Stimulated activated CD4-positive, alpha-beta T cell treated with anti-CD3 and anti-CD28 coated beads, Interleukin-12 subunit alpha, Interleukin-12 subunit beta, amount 100 ng/mL, for 48 hours (primary cell): ENCODE results near the gene C22orf15.

Experiments used
- DNase-seq, 3 donors: peaks; one replicate each; pipeline ENCODE4 v3.0.0-alpha.2; 2020; ENCODE audit warnings: low read depth in 2 of 3, low spot score in 1 of 3

Gene C22orf15

DNA sequence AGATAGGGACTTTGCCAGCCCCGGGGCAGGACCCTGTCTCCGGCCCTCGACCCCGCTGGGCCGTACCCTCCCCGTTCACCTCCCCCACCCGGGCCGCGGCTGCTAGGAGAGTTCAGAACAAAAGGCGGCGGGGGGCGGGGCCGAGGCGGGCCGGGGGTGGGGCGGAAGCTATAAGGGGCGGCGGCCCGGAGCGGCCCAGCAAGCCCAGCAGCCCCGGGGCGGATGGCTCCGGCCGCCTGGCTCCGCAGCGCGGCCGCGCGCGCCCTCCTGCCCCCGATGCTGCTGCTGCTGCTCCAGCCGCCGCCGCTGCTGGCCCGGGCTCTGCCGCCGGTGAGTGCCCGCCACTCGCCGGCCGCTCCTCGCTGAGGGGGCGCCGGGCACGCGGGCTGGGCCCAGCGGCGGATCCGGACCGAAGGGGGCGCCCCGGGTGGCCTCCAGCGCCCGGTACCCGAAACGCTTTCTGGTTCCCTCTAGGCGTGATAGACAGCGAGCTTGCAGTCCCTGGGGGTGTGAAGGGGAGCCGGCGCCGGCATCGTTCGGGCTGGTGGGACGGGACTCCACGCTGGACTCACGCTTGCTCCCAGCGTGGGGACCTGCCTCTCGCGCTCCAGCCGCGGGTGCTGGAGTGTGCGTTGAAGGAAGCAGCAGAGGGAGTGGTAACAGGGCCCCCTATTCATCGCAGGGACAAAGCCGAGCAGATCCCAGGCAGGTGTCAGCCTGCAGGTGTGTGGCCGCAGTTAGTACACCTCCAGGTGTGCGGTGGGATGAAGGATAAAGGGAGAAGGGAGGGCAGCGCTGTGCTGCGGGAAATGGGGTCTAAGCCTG, 10.1 kb downstream of the C22orf15 start, which contains the start of gene MMP11:
Gene MMP11 (plus strand): TSS at position 201 of the 825 bp plus-strand sequence. CDS start 22 bp downstream, at position 223.
- no peak for DNase-seq

DNA sequence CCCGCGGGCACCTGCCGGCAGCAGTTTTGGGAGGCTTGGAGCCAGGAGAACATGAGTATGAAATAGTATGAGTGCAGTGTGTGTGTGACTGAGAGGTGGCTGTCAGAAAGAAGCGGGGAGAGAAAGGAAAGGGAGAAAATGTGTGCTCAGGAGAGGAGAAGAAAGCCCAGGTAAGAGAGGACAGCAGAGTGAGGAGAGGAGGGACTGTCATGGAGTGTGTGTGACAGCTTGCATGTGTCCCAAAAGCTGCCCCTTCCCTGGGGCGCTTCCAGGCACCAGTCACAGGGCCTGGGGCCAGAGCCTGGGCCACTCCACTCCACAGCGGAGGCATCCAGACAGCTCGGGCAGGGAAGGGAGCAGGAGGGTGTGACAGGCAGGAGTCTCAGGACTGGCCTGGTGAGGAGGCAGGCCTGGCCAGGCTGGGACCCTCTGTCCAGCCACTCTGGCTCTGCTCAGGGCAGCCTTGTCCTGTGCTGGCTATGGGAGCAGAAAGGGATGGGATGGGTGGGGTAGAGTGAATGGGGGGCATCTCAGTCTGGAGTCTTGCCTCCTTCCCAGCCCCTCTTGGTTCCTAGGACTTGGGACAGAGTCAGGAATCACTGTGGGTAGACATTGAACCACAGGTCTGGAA, 10.8 kb downstream of the C22orf15 start:
- DNase-seq: no peak

DNA sequence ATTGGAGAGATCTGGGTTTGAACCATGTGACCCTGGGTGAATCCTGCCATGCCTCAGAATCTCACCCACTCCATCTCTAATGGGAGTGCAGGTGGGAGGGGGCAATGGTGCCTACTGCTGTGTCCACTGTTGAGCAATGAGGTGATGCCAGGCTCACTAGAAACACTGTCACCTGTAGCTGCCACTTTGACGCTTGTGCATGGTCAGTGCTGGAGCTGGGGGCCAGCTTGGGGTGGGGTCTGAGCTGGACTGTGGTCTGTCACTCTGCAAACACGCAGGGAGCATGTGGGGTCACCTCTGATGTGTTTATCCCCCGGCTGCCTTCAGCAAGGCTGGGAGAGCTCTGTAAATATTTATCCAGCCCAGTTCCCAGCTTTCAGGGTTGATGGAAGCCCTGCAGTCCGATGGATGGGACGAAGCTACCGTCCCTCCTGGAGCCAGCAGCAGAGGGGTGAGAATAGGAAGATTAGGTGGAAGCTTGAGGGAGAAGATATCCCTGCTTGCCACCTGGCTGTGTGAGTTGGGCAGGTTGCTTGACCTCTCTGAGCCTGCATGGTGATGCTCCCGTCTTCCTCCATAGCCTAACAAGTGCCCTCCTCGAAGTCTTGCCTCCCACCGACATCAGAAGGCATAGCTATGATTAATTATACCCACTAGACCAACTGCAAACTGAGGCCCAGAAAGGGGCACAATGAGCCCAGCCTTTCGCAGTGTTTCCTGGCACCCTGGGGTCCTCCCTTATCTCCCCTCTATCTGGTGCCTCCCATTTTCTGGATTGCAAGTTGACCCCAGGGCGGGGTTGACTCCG, 11.5 kb downstream of the C22orf15 start:
- DNase-seq: no peak

DNA sequence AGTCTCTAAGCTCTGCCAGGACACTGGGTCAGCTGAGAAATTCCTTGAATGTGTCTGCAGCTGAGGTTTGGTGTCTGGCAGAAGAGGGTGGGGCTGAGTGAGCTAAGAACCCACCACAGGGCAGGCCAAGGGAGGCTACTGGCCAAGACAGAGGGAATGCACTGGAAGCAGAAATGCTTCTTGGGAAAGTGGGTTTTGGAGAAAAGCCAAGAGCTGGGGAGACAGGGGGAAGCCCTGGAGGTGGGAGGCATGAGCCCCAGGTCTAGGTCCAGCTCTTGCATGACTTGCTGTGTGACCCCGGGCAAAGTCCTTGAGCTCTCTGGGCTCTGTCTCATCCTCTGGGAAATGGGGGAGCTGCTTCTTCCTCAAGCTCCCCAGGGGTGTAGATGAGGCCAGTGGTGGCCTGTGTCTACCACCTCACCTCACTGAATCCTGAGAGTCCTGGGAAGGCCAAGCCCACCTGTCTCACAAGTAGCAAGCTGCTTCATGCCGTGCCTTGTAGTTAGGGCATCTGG, 12.2 kb downstream of the C22orf15 start:
- no peak for DNase-seq

DNA sequence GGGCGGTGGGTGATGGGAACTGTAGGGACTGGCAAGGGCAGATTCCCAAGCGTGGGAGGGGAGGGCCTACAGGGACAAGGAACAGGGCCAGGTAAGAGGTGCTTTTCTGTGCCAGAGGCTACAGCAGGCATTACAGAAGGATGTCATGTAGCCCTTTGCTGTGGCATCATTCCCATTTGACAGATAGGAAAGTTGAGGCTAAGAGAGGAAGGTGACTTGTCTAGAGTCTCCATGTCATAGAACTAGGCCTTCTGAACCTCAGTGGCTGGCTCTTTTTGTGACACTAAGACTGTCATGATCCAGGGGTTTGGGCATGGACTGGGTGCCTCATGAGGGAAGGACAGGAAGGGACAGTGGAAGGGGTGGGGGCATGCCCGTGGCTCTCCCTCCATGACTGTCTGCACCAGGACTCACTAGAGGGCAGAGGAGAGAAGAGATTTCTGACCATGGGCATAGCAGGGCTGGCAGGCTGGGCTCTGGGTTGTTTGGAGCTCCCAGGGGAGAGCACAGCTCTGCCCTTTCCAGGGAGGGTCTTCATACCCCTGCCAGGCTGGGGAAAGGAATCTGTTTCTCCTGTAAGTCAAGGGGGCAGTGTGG, 13.1 kb downstream of the C22orf15 start:
- no peak for DNase-seq

DNA sequence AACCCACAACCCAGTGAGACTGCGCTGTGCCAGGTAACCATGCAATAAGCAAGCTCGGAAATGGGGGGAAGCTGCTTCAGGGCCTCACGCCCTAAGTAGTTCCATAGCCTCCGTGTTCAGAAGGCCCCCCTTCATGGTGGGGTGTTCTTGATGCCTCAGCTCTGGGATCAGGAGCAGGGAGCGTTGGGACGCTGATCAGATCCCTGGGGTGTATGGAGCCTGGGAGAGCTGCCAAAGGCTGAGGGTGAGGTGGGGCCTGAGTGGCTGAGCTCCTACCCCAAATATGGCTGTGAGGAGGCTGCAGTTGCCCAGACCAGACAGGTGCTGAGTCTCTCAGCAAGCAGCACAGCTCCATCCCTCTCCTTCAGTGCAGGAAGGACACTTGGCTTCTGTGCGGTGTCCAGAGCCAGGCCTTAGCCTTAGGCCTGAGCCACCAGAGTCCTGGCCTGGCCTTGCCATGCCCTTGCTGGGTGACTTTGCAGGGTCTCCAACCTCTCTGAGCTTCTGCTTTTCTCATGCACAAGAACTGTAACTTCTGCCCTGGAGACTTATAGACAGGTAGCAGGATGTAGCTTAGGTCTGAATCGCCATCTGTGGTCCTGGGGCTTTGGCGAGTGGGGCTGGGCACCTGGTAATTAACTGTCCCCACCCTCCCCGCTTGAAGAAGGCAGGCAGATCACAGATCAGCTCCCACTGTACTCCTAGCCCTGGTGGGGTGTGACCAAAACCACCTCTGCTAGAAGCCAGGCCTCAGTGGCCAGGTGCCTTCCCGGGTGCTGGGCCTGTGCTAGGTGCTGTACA, 15.2 kb downstream of the C22orf15 start:
- DNase-seq: no peak

DNA sequence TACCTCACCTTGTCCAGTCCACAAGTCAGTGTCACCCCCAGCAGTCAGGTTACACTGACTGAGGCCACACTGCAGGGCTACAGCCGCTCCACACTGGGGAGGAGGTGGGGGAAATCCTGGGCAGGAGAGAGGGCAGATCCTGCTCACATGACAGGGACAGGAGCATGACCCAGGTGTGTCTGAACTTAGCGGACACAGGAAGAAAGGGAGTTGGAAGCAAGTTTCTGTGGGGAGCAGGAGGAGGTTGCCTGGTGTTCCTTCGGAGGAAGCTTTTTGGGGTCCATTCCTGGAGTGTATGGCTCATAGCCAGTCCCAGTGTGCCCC, 15.7 kb downstream of the C22orf15 start:
- DNase-seq: no peak

DNA sequence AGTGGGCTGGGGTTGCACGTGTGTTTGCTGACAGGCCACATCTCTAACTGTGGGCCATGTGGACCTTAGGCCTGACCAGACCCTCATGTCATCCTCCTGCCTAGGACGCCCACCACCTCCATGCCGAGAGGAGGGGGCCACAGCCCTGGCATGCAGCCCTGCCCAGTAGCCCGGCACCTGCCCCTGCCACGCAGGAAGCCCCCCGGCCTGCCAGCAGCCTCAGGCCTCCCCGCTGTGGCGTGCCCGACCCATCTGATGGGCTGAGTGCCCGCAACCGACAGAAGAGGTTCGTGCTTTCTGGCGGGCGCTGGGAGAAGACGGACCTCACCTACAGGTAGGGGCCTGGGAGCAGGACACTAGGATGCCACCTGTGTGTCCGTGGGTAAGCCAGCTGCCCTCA, 16.3 kb downstream of the C22orf15 start:
- DNase-seq: no peak

DNA sequence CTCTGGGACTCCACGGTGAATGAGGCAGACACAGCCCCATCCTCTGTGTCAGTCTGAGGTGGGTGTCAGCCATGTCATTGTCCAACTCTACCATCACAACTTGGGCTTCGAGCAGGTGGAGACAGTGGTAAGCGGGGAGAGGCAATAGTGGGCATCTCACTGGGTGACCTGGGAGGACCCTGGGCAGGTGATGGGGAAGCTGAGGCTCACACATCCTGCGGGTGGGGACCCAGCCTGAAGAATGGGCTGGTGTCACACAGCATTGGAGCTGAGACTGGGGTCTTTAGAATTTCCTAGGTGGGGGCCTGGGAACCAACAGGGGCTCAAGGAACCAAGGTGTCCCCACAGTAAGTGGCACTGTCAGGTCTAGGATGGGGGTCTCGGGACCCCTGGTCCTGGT, 16.9 kb downstream of the C22orf15 start:
- DNase-seq: no peak

DNA sequence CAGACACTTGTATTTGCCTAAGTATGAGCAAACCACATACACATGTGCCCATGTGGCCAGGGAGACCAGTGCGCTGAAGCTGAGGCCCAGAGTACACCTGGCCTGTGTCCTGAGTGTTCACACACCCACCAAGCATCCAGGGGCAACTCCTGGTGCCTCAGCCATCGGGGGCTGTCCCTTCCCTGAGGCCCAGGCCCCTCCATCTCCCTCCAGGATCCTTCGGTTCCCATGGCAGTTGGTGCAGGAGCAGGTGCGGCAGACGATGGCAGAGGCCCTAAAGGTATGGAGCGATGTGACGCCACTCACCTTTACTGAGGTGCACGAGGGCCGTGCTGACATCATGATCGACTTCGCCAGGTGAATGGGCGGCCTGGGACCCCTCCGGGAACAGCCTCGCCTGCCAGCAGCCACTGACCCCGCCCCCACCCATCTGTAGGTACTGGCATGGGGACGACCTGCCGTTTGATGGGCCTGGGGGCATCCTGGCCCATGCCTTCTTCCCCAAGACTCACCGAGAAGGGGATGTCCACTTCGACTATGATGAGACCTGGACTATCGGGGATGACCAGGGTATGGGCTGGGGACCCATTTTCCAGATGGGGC, 17.5 kb downstream of the C22orf15 start:
- no peak for DNase-seq

DNA sequence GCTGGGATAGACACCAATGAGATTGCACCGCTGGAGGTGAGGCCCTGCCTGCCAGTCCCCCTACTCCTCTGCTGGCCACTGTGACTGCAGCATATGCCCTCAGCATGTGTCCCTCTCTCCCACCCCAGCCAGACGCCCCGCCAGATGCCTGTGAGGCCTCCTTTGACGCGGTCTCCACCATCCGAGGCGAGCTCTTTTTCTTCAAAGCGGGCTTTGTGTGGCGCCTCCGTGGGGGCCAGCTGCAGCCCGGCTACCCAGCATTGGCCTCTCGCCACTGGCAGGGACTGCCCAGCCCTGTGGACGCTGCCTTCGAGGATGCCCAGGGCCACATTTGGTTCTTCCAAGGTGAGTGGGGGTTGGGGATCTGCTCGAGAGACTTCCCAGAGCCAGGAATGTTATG, 18.3 kb downstream of the C22orf15 start:
- no peak for DNase-seq

DNA sequence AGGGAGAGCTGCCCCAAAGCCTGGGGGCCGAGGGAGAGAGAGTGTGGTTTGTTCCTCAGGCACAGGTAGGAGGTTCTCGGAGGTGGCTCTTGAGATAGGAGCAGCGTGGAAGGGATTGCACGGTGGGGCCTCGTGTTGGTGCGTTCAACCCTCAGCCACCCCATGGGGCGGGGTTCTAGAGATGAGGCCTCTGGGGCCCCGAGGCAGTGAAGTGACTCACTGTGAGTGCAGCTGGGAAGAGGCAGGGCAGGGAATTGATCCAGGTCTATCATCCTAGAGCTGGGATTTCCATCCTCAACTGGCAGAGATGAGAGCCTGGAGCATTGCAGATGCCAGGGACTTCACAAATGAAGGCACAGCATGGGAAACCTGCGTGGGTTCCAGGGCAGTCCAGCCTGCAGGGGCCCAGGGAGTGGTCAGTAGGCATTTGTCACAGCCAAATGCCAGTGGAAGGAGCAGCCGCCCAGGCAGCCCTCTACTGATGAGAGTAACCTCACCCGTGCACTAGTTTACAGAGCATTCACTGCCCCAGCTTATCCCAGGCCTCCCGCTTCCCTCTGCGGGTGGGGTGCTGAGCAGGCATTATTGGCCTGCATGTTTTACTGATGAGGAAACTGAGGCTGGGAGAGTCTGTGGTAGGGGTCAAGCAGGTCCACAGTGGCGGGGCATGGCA, 18.9 kb downstream of the C22orf15 start:
- no peak for DNase-seq

DNA sequence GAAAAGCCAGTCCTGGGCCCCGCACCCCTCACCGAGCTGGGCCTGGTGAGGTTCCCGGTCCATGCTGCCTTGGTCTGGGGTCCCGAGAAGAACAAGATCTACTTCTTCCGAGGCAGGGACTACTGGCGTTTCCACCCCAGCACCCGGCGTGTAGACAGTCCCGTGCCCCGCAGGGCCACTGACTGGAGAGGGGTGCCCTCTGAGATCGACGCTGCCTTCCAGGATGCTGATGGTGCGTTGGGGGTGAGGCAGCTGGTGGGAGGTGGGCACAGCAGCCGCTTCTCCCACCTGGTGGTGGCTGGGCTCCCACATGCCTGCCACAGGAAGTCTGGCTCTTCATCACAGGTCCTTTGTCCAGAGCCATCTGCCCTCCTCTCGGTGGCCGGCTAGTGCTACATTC, 19.5 kb downstream of the C22orf15 start:
- no peak for DNase-seq

DNA sequence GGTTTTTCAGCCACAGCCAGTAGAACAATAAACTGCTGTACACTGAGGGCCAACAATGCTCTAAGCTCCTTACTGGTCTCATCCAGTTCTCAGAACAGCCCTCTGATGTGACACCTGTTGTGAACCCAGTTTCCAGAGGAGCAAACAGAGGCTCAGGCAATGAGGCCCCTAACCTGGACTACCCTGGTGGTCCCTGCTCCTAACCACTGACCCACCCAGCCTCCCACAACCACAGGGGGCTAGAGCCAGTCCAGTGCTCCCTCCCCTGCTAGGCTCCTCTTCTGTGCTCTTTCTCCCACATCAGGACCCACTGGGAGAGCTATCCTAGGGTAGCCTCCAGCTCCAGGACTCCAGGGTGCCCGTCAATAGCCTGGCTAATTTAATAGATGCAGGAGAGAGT, 19.9 kb downstream of the C22orf15 start:
- DNase-seq: no peak

DNA sequence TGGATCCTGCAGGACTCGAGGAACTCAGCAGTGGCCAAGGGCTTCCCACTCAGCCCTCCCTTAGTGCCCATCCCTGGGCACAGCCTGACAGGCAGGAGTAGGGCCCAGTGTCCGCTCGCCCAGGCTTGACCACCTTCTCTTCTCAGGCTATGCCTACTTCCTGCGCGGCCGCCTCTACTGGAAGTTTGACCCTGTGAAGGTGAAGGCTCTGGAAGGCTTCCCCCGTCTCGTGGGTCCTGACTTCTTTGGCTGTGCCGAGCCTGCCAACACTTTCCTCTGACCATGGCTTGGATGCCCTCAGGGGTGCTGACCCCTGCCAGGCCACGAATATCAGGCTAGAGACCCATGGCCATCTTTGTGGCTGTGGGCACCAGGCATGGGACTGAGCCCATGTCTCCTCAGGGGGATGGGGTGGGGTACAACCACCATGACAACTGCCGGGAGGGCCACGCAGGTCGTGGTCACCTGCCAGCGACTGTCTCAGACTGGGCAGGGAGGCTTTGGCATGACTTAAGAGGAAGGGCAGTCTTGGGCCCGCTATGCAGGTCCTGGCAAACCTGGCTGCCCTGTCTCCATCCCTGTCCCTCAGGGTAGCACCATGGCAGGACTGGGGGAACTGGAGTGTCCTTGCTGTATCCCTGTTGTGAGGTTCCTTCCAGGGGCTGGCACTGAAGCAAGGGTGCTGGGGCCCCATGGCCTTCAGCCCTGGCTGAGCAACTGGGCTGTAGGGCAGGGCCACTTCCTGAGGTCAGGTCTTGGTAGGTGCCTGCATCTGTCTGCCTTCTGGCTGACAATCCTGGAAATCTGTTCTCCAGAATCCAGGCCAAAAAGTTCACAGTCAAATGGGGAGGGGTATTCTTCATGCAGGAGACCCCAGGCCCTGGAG, 20.7 kb downstream of the C22orf15 start:
- DNase-seq: no peak

DNA sequence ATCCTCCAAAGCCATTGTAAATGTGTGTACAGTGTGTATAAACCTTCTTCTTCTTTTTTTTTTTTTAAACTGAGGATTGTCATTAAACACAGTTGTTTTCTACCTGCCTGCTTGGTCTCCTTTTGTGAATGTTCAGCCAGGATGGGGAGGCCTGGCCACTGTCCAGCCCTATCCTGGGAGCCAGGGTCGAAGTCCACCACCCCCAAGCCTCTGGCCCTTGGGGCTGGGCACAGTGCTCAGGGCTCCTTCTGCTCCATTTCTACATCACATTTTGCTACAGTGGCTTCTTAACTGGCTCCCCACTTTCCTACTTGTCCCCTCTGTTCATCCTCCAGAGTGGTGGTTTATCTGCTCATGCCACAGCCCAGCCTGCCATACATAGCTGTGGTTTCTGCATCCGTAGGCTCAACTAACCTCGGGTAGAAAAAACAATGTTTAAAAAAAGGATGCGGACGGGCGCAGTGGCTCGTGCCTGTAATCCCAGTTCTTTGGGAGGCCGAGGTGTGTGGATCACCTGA, 21.5 kb downstream of the C22orf15 start:
- DNase-seq: no peak

DNA sequence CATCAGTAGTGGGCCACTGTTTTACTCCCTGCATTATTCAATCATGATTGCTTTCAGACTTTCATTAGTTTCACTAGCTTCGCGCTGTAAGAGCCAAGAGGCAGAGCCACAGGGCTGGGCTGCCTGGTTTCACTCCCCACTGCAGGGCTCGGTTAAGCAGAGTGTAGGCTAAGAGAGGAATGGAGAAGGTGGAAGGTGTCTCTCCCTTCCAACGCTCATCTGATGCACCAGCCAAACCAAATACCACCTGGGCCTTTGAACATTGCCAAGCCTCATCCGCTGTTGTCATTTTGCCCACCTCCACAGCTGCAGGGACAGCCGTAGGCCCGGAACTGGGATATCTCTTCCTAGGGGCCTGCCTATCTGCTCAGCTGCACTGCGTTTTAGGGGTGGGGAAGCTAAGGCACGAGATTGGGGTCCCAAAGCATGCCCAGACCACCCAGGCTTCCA, 23.5 kb downstream of the C22orf15 start:
- no peak for DNase-seq
